SK-N-MC (cell line): ENCODE data around the gene PRELP.

Experiments used
- DNase-seq: peaks from one replicate; pipeline ENCODE4 v3.0.0-alpha.2; 2011; ENCODE audit warnings: low read depth, low spot score
- H3K27ac ChIP-seq: fragments of 200-600 bp; sonication (generic); 2 replicates; pipeline ENCODE4 v1.5.1; 2016; ENCODE audit warnings: mixed run types
- H3K36me3 ChIP-seq: fragments of 200-600 bp; sonication (generic); 2 replicates; pipeline ENCODE4 v1.6.1; 2017; ENCODE audit warnings: antibody characterized with exemption, low read length, mixed read lengths; ENCODE audit not compliant: insufficient read depth
- H3K4me3 ChIP-seq: fragments of 200-600 bp; sonication (generic); 2 replicates; pipeline ENCODE4 v1.5.1; 2016
- H3K9ac ChIP-seq: fragments of 200-600 bp; sonication (generic); 2 replicates; pipeline ENCODE4 v1.8.0; 2017; ENCODE audit warnings: mixed run types, mixed read lengths; ENCODE audit not compliant: insufficient read length
- H3K9me3 ChIP-seq: fragments of 200-600 bp; sonication (generic); 2 replicates; pipeline ENCODE4 v1.6.1; 2017; ENCODE audit warnings: low read depth, mild to moderate bottlenecking, antibody characterized with exemption, low read length, moderate library complexity, mixed read lengths
- EZH2 ChIP-seq: fragments of 200-600 bp; sonication (generic); IDR thresholded peaks from one replicate; pipeline ENCODE4 v1.6.1; 2017; ENCODE audit warnings: antibody characterized with exemption
- FOXP2 ChIP-seq: optimal IDR thresholded peaks from 2 replicates; pipeline ENCODE3; 2011; ENCODE audit warnings: mild to moderate bottlenecking, moderate library complexity; ENCODE audit not compliant: insufficient read depth; ENCODE audit errors: extremely low read length, control extremely low read depth
- POLR2AphosphoS5 ChIP-seq: IDR thresholded peaks from 2 replicates; pipeline ENCODE4 v1.6.1; 2012; ENCODE audit warnings: mild to moderate bottlenecking, low read depth, low read length, borderline replicate concordance

PRELP gene

DNA sequence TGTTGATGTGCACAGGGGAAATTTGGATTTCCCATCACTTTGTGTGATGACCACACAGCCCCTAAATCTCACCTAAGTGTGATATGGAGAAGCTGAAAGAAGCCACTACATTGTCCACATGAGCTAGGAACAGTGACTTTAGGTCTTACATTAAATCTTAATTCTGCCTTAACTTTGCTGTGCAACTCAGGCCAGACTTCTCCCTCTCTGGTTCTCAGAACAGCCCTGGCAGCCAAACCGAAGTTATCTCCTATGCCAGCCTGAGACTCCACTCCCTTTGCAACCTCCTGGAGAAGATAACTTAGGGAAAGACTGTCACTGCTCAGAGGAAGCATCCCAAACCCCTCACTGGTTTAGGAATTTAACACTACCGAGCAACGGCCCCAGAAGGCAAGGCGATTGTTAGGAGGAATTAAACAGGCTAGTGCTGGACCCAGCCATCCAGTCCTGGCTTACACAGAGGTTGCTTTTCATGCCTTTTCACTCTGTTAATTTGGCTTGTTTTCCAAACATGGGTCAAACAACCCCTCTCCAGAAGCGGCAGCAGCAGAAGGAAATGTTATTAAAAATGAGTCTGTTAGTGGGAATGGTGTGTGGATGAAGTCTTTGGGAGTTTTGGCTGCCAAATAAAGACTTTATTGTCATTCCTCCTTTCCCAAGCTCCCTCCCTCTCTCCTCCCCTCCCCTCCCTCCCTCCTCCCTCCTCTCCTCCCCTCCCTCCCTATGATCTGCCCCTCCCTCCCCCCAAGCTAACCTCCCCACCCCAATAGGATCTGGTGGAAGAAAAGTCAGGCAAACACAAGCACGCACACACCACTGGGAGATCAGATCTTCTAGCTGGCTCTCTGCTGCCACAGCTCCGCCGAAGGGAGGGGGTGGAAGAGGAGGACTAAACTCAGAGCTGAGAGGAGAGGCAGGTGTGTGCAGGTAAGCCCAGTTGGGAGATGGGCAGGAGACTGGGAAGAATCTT, at the start of gene PRELP:
TSS of gene PRELP (plus strand) at position 795 of the 970 bp plus-strand sequence. CDS start 7,379 bp downstream, outside the sequence.
- H3K9me3 ChIP-seq = no peaks in the 10 kb centered on the region
- H3K27ac ChIP-seq = no peak within 1 kb of the TSS
- no peak within 1 kb of the TSS for H3K4me3 ChIP-seq
- no peak within 1 kb of the TSS for H3K9ac ChIP-seq
- H3K36me3 ChIP-seq = no peaks in the 10 kb centered on the region
- DNase-seq = no peak
- no peak for TF ChIP-seq FOXP2
- no peak for TF ChIP-seq EZH2
- TF ChIP-seq POLR2AphosphoS5 = no peak

DNA sequence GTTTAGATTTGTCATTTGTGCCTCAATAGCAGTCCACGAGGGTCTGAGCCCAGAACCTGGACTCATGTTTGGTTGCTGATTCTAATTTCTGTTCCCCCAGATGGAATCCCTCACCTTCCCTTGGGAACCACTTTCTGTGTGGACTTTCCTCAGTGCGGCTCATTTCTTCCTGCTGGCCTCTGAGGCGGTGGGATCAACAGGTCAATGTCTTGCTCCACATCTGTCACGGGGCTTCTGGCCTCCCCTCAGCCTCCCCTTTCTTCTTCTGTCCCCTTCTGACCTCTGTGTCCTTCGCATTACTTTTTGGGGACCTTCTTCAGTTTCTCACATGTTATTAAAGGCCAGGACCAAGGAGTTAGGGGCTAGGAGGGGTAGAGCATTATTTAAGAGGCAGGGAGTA, 49.2 kb upstream of the PRELP start:
- Histone ChIP-seq H3K36me3 (no peaks in the 10 kb centered on the region), H3K9me3 (no peaks in the 10 kb centered on the region), H3K4me3 (no peak overlapping the region), H3K27ac (no peak overlapping the region), H3K9ac (no peak overlapping the region)
- TF ChIP-seq EZH2 (no peak), POLR2AphosphoS5 (no peak), FOXP2 (no peak)
- DNase-seq = no peak

DNA sequence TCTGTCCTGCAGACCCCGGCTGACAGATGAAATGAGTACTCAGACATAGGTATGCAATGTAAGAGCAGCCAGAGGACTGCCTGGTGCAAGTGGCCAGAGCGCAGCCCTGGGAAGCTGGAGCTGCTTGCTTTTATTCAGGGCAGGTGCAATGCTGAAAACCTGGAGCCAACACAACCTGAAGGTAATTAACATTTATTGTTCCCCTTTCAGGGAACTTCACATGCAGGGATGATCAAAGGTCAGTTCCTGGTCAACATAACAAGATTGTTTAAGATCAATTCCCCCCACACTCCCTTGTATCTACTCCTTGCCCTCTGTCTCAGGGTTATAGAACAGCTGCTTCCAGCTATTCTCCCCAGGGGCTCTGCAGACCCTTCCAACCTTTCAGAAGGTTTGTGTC, 48.7 kb upstream of the PRELP start:
- no peak for DNase-seq
- no peak overlapping the region for H3K4me3 ChIP-seq
- H3K9me3 ChIP-seq = no peaks in the 10 kb centered on the region
- no peaks in the 10 kb centered on the region for H3K36me3 ChIP-seq
- TF ChIP-seq EZH2 = no peak
- no peak for TF ChIP-seq POLR2AphosphoS5
- no peak for TF ChIP-seq FOXP2
- no peak overlapping the region for H3K9ac ChIP-seq
- H3K27ac ChIP-seq = no peak overlapping the region

DNA sequence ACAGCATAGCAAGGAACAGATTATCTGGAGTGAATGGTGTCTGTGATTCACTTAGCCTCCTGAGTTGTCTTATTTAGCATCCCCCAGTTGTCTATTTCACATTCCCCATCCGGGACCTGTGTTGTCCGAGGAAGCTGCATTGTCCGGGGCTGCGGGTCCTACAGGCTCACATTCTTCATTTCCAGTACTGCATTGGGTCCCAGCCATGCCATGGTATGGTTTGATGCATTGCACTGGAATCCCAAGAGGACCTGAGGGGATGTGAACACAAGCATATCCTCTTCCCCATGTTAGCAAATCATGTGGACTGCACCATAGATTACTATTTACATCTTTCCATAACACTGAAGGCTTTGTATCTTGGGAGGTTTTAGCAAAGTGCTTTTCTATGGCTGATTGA, 48.2 kb upstream of the PRELP start:
- Histone ChIP-seq H3K4me3 (no peak overlapping the region), H3K27ac (no peak overlapping the region), H3K9ac (no peak overlapping the region), H3K9me3 (no peaks in the 10 kb centered on the region), H3K36me3 (no peaks in the 10 kb centered on the region)
- DNase-seq = no peak
- TF ChIP-seq EZH2 = no peak

DNA sequence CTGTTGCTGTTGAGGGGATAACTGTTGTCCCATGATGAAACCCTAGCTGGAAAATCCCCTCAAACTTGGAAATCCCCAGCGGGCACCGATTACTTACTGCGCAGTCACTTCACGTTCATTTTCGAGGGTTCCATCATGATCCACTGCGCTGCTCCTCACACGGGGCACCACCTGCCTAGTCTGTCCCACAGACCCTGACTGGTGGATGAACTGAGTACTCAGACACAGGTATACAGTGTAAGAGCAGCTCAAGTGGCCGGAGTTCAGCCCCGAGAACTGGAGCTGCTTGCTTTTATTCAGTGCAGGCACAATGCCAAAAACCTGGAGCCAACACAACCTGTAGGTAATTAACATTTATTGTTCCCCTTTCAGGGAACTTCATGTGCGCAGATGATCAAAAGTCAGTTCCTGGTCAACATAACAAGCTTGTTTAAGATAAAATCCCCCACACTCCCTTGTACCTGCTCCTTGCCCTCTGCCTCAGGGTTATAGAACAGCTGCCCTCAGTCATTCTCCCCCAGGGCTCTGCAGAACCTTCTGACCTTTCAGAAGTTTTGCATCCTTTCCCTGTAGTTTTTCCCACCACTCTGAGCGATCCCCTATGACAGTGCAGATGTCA, 46.5 kb upstream of the PRELP start:
- H3K9me3 ChIP-seq = no peaks in the 10 kb centered on the region
- no peaks in the 10 kb centered on the region for H3K36me3 ChIP-seq
- no peak overlapping the region for H3K27ac ChIP-seq
- no peak for DNase-seq
- TF ChIP-seq EZH2 (no peak), POLR2AphosphoS5 (no peak), FOXP2 (no peak)
- no peak overlapping the region for H3K9ac ChIP-seq
- no peak overlapping the region for H3K4me3 ChIP-seq

DNA sequence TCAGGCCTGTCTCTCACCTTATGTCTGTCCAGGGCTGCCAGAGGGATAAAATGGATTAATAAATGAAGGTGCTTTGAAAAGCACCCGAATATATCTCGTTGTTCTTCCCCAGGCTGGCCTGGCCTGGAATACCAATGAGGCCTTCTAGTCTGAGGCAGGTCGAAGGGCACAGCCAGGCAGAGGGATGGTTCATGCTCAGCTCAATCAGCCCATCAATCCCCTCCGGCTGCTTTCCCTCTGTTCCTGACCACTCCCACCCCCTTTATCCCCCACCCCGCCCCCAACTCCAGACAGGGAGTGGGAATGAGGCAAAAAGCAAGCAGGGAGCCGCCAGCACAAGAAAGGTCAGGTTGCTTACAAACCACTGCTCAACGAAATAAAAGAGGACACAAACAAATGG, 40.0 kb upstream of the PRELP start:
- Histone ChIP-seq H3K4me3 (no peak overlapping the region), H3K9me3 (no peaks in the 10 kb centered on the region), H3K27ac (no peak overlapping the region), H3K36me3 (no peaks in the 10 kb centered on the region), H3K9ac (no peak overlapping the region)
- TF ChIP-seq POLR2AphosphoS5 (no peak), EZH2 (no peak), FOXP2 (no peak)
- no peak for DNase-seq

DNA sequence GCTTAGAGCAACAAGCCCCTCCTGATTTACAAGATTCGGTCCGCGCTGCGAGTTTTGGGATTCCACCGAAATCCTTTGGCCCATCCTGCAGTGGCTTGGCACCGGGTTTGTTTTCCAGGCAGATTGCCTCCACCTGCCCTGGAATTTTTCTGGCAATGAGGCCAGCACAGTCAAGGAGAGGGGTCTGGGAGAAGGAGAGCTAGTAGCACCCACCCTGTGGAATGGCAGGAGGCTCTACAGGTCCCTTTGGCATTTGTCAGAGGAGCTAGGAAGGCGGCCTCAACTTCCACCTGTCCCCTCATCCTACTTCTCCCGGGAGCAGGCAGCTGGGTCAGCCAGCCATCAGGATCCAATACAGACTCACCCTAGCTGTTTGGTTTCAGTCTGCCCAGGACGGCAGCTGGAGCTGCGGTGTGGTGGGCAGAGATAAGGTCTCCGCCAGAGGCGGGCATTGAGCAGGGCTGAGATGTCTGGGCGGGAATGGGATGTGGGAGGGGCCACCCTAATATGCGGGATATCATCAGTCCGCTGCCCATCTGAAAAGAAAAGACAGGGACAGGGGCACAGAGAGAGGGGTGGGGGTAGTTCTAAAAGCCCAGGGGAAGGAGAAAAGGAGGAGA, 37.8 kb upstream of the PRELP start:
- Histone ChIP-seq H3K9me3 (no peaks in the 10 kb centered on the region), H3K36me3 (no peaks in the 10 kb centered on the region), H3K27ac (no peak overlapping the region), H3K4me3 (no peak overlapping the region), H3K9ac (no peak overlapping the region)
- no peak for DNase-seq
- TF ChIP-seq FOXP2 (no peak), POLR2AphosphoS5 (no peak), EZH2 (no peak)

DNA sequence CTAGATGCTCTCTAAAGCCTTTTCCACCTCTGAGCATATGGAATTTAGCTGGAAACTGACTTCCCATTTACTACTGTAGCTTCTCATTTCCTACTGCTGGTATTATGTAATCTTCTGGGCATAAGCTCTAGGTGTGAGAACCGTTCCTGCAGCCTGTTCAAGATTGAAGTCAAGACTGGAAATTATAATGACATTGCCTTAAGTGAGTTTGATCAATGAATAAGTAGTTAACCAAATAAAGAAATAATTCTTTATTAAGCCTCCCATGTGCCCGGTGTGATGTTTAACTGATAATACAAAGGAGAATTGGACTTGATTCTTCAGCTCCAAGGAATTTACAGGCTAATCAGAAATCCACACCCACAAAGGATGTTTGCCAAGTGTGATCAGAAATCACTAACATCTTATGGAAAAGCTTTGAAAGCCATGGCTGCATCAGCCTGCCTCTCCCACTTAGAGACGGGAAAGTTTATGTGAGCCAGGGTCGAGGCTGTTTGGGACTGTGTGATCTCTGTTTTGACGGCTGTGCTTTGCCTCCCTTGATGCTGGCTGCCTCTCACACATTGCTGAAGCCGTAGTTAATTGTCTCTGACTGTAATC, 36.4 kb upstream of the PRELP start:
- no peak for TF ChIP-seq POLR2AphosphoS5
- no peak for TF ChIP-seq FOXP2
- TF ChIP-seq EZH2 = no peak
- H3K27ac ChIP-seq = no peak overlapping the region
- no peak overlapping the region for H3K9ac ChIP-seq
- H3K36me3 ChIP-seq = no peaks in the 10 kb centered on the region
- no peak overlapping the region for H3K4me3 ChIP-seq
- no peak for DNase-seq
- no peaks in the 10 kb centered on the region for H3K9me3 ChIP-seq
